Skeletal muscle satellite cell (primary cell): ENCODE results near the gene SH2B2.
"Not testable (repeated sequence)": the region's sequence is repeated elsewhere in the genome, so short reads cannot be mapped to it uniquely, and the experiment has no call there.

Experiments used
- H3K27me3 ChIP-seq: 2 replicates; pipeline ENCODE4 v1.7.0; 2013; ENCODE audit warnings: low read length; ENCODE audit not compliant: control insufficient read depth, insufficient read depth
- H3K36me3 ChIP-seq: 2 replicates; pipeline ENCODE4 v1.7.0; 2013; ENCODE audit warnings: mild to moderate bottlenecking, control low read depth, low read length; ENCODE audit not compliant: insufficient read depth
- H3K4me1 ChIP-seq: 2 replicates; pipeline ENCODE4 v1.7.0; 2013; ENCODE audit warnings: low read length; ENCODE audit not compliant: control insufficient read depth, insufficient read depth
- H3K4me2 ChIP-seq: 2 replicates; pipeline ENCODE4 v1.7.0; 2013; ENCODE audit warnings: mild to moderate bottlenecking, low read length
- H3K4me3 ChIP-seq: 2 replicates; pipeline ENCODE4 v1.7.0; 2013; ENCODE audit warnings: low read length
- H3K9ac ChIP-seq: 2 replicates; pipeline ENCODE4 v1.7.0; 2013; ENCODE audit warnings: mild to moderate bottlenecking, low read depth, low read length, moderate library complexity
- H3K9me3 ChIP-seq: replicated peaks from 2 replicates; pipeline ENCODE4 v1.7.0; 2013; ENCODE audit warnings: mild to moderate bottlenecking, control low read depth, low read length

Gene SH2B2

DNA sequence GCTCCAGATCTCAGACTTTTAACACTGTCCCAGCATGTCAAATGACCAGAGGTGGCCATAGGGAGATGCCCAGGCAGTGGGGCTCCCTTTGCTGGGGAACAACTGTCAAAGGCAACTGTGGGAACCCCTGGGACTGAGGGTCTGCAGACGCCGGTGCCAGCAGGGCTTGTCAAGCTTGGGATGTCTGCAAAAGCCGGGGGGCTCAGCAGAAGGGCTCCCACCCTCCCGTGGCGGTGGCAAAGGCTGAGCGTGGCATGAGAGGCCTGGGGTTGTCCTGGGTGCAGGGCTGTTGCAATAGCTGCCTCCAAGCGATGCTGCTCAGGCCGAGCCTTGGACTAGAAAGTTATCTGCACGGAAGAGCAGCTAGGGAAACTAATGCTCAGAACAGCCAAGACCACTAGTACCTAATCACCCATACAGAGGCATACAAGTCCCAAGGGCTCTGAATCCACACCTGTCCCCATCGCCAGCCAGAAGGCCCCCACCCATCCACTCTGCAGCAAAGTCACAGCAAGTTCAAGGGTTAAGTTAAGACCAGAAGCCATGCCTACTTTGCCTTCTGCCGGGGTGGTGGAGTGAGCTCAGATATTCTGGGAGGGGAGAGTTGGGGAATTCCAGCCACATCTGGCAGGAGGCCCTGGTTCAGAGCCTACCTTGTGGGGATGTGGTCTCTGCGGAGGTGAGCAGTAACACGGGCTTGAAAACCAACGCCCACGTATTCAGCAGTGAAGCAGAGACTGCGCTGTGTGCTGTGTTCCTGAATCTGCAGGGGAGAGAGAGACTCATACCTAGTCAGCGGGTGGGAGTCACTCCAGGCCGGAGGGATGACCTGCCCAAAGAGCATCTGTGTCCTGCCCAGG, 4.6 kb downstream of the SH2B2 start:
- peaks cover 3% of the 10 kb centered on the region for H3K27me3 ChIP-seq
- H3K9ac ChIP-seq = no peak overlapping the region
- no peaks in the 10 kb centered on the region for H3K9me3 ChIP-seq
- no peak overlapping the region for H3K4me3 ChIP-seq
- no peak overlapping the region for H3K4me2 ChIP-seq
- no peaks in the 10 kb centered on the region for H3K36me3 ChIP-seq
- H3K4me1 ChIP-seq = peaks cover 15% of the 10 kb centered on the region

GRCh38 chr7:102291916-102292267, 5.2 kb downstream of the SH2B2 start:
- H3K9ac ChIP-seq = no peak overlapping the region
- no peaks in the 10 kb centered on the region for H3K9me3 ChIP-seq
- H3K4me1 ChIP-seq = peaks cover 13% of the 10 kb centered on the region
- no peaks in the 10 kb centered on the region for H3K36me3 ChIP-seq
- H3K27me3 ChIP-seq = peaks cover 3% of the 10 kb centered on the region
- no peak overlapping the region for H3K4me3 ChIP-seq
- H3K4me2 ChIP-seq = no peak overlapping the region

DNA sequence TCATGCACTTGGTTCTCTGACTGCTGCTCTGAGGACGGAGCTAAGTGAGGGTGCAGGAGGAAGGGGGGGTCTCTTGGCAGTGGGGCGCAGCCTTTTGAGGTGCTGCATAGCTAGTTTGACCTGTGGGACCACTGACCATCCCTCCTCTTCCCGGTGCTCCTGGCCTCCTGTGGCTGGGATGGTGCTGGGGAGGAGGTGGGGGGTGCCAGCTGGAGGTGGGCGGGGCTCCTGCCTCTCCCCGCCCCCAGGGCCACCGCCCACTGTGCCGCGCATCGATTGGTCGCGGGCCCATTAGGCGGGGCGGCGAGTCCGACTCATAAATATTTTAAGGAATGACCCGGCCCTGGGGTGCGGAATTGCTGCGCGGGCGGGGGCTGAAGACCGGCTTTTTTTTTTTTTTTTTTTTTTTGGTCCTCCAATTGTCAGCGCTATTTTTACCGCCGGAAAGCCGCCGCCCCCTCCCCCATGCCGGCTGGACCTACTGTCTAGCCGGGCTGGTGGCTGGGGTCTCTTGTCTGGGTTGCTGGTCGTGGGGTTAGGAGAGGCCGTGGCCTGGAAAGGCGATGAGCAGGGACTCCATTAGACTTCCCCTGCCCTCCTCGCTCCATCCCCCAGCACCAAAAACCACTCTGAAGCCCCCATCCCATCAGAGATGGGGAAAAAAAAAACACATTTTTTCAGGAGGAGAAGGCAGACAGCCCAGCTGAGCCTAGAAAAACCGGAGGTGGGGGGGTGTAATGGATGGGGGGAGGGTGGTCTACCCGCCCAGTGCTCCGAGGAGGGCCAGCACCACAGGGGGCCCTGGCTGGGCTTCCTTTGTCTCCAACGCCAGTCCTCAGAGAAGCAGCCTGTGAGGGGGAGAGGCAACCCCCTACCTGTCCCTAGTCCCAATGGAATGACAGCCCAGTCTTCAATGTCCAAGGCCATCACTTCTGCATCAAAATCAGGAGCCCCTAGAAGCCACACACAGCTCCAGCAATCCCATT, 6.4 kb downstream of the SH2B2 start:
- H3K4me3 ChIP-seq = no peak overlapping the region
- peaks cover 3% of the 10 kb centered on the region for H3K27me3 ChIP-seq
- H3K36me3 ChIP-seq = no peaks in the 10 kb centered on the region
- H3K9me3 ChIP-seq = no peaks in the 10 kb centered on the region
- H3K4me2 ChIP-seq = no peak overlapping the region
- H3K4me1 ChIP-seq = peaks cover 7% of the 10 kb centered on the region
- H3K9ac ChIP-seq = no peak overlapping the region

DNA sequence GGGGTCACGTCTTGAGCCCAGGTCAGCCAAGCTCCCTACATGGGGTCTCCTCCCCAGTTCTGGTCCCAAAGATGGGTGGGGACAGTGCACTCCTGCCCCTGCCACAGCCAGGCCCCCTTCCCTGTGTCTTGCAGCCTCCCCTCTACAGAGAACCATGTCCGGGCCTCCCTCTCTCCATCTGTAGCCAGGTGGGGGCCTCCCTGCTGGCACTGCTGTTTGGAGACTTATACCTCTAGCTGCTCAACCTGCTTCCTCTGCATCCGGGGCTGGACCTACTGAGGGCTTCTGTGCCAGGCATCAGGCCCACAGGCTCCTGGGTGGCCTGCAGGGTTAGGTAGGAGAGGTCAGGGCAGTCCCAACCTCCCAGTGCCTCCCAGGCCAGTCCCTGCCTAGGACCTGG, 7.9 kb downstream of the SH2B2 start:
- Histone ChIP-seq H3K27me3 (peaks cover 3% of the 10 kb centered on the region), H3K4me1 (no peaks in the 10 kb centered on the region), H3K9ac (no peak overlapping the region), H3K4me3 (no peak overlapping the region), H3K36me3 (no peaks in the 10 kb centered on the region), H3K4me2 (no peak overlapping the region), H3K9me3 (no peaks in the 10 kb centered on the region)

GRCh38 chr7:102295346-102296178, 8.9 kb downstream of the SH2B2 start:
- Histone ChIP-seq H3K4me3 (no peak overlapping the region), H3K36me3 (no peaks in the 10 kb centered on the region), H3K4me2 (no peak overlapping the region), H3K9me3 (no peaks in the 10 kb centered on the region), H3K27me3 (peaks cover 3% of the 10 kb centered on the region), H3K9ac (no peak overlapping the region), H3K4me1 (no peaks in the 10 kb centered on the region)

GRCh38 chr7:102296179-102296438, 9.4 kb downstream of the SH2B2 start:
- H3K36me3 ChIP-seq = no peaks in the 10 kb centered on the region
- no peaks in the 10 kb centered on the region for H3K27me3 ChIP-seq
- no peak overlapping the region for H3K4me2 ChIP-seq
- no peak overlapping the region for H3K4me3 ChIP-seq
- no peaks in the 10 kb centered on the region for H3K9me3 ChIP-seq
- no peaks in the 10 kb centered on the region for H3K4me1 ChIP-seq
- H3K9ac ChIP-seq = no peak overlapping the region

DNA sequence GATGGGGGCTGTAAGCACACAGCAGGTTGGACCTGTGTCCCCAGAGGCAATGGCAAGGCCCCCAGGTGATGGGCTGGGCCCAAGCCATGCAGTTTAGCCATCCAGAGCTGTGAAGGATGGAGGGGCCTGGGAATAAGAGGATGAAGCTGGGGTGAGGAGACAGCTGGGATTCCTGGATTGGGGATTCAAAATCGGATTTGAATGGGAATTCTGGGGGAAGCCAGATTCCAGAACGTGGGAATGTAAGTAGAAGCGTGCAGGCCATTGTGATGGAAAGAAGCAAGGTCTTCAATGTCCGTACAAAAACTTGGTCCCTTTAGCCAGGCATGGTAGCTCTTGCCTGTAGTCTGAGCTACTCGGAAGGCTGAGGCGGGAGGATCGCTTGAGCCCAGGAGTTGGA, 9.8 kb downstream of the SH2B2 start:
- Histone ChIP-seq H3K9me3 (no peaks in the 10 kb centered on the region), H3K36me3 (no peaks in the 10 kb centered on the region), H3K27me3 (no peaks in the 10 kb centered on the region), H3K4me1 (no peaks in the 10 kb centered on the region), H3K4me3 (no peak overlapping the region), H3K9ac (no peak overlapping the region), H3K4me2 (no peak overlapping the region)

GRCh38 chr7:102297487-102298218, 11.0 kb downstream of the SH2B2 start:
- Histone ChIP-seq H3K4me3 (no peak overlapping the region), H3K4me1 (no peaks in the 10 kb centered on the region), H3K9ac (no peak overlapping the region), H3K4me2 (no peak overlapping the region), H3K36me3 (no peaks in the 10 kb centered on the region), H3K27me3 (no peaks in the 10 kb centered on the region), H3K9me3 (no peaks in the 10 kb centered on the region)

GRCh38 chr7:102300643-102301221, 14.1 kb downstream of the SH2B2 start:
- Histone ChIP-seq H3K9me3 (no peaks in the 10 kb centered on the region), H3K9ac (no peak overlapping the region), H3K4me3 (no peak overlapping the region), H3K36me3 (no peaks in the 10 kb centered on the region), H3K27me3 (no peaks in the 10 kb centered on the region), H3K4me2 (no peak overlapping the region), H3K4me1 (peaks cover 21% of the 10 kb centered on the region)

- H3K9me3 ChIP-seq, H3K4me2 ChIP-seq, H3K36me3 ChIP-seq, H3K9ac ChIP-seq, H3K4me3 ChIP-seq, H3K27me3 ChIP-seq: not testable (repeated sequence)
- peaks cover 22% of the 10 kb centered on the region for H3K4me1 ChIP-seq
Observed at GRCh38 chr7:102301367-102301766, 14.7 kb downstream of the SH2B2 start.
